GM19328 (cell line): ENCODE measurements around the gene C1orf52.

Source experiments
- ATAC-seq: cut with Tn5 transposase; IDR thresholded peaks from one replicate; pipeline ENCODE4 v1.9.1; 2021; ENCODE audit warnings: mild to moderate bottlenecking, moderate library complexity; ENCODE audit not compliant: unreplicated experiment

C1orf52 gene

GRCh38 chr1:85237613-85238012, 21.8 kb downstream of the C1orf52 start:
- ATAC-seq: no peak

DNA sequence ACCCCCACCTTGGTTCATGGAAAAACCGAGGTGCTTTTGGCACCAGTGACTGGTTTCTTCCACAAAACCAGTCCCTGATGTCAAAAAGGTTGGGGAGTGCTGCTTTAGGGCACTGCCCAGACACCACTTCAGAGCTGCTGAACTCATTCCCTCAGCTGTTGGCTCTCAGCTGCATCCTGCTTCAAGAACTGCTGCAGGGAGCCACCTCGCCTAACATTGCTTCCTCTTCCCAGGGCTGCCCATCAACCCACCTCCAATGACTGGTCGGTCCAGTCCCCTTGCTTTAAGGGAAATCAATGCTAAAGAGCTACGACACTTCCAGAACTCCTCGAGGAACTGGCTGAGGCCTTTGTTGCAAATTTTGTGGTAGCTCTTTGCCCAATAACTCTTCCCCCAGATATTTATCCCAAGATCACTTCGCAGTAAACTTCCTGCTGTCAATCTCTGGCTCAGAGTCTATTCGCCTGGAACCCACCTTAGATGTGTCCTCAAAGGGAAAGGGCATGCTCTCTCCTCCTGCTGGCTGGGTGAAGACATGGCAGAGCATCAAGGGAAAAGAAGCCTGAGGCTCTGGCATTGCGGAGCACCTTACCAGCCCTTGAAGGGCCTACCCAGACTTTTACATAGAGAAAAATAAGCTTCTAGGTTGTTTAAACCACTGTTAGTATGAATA, 29.0 kb downstream of the C1orf52 start:
- ATAC-seq: no peak

DNA sequence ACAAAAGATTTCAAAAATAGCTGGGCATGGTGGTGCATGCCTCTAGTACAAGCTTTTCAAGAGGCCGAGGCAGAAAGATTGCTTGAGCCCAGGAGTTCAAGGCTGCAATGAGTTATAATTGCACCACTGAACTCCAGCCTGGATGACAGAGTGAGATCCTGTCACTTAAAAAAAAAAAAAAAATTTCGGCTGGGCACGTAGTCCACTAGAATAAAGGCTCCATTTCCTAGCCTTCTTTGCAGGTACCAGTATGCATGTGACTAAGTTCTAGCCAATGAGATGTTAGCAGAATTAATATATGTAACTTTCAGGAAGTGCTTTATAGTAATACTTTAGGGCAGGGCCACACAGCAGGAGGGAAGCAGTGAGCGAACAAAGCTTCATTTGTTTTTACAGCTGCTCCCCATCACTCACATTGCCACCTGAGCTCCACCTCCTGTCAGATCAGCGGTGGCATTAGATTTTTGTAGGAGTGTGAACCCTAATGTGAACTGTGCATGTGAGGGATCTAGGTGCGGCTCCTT, 29.8 kb downstream of the C1orf52 start:
- no peak for ATAC-seq

DNA sequence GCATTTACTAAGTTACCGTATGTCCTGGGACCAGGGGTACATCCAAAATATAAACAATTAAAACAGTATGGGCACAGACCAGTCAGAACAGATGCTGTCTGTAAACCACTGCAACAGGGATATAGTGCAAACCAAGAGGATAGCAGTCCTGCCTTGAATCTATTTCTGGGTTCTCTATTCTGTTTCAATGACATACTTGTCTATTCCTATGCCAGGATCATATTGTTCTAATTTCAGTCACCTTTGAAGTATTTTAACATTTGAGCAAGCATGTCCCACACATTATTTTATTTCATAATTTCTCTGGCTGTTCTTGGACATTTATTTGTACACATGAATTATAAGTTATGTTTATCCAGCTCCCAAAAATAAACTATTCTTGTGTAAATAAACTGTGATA, 30.5 kb downstream of the C1orf52 start:
- ATAC-seq: no peak

GRCh38 chr1:85225624-85226380, 33.7 kb downstream of the C1orf52 start:
- no peak for ATAC-seq

GRCh38 chr1:85224734-85225623, 34.5 kb downstream of the C1orf52 start:
- ATAC-seq: no peak

DNA sequence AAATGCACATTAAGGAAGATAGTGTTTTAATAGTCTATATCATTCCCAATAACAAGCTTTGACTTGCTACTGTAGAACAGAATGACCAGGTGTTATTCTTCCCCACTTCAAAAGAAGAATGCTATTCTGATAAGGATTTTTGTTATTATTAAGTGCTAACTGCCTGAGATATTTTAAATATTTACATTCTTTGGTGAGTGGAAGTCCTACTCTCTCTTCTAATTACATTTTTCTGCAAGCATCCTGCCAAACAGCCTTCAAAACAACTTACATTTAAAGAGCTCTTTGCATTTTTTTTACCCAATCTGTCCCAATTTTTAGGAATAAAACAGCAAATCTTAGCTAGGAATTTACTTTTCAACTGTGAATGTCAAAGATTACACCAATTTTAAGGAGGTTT, 35.2 kb downstream of the C1orf52 start:
- ATAC-seq: no peak

DNA sequence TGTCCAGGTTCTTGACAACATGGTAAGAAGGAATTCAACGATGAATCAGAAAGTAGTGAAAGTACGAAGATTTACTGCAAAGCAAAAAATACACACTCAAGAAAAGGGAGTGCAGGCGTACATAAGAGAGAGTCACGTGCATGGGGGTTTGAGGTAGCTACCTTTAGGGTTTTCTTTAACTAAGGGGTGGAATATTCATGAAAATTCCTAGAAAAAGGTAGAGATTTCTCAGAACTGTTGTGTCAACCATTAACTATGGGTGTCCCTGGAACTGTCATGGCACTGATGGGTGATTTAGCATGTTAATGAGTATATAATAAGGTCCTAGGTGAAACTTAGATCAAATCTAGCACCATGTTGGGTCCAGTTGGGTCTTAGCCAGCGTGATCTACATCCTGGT, 36.1 kb downstream of the C1orf52 start:
- ATAC-seq: no peak

- ATAC-seq: no peak
Measured at GRCh38 chr1:85220756-85221201, 38.7 kb downstream of the C1orf52 start.

DNA sequence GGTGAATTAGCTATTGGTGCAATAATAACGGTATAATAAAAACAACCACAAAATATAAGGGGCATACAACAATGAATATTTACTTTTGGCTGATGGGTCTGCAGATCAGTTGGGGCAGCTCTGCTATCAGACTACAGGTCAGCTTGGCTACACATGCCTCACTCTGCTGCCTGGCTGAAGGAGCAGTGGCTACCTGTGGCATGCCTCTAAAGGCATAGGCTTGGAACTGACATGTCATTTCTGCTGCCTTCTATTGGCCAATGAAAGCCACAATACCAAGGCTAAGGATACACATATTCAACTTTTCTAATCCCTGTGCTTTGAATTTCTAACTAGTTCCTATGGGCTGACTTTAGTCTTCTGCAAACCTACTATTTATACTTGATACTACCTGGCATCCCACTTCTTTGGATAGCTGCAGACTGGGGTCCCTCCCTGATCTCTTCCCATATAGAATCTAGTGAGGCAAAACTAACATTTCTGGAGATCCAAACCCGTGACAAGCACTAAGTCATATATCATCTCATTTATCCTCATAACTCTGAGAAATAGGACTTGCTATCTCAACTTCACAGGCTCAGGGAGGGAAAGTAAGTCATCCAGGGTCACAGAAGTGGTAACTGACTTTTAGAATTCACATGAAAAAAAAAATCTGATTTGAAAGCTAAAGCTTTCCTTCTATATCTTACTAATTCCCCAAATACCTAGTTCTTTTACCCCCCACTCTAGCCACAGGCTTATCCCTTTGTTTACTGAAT, 39.4 kb downstream of the C1orf52 start:
- ATAC-seq: no peak

GRCh38 chr1:85216697-85217096, 42.8 kb downstream of the C1orf52 start:
- no peak for ATAC-seq

DNA sequence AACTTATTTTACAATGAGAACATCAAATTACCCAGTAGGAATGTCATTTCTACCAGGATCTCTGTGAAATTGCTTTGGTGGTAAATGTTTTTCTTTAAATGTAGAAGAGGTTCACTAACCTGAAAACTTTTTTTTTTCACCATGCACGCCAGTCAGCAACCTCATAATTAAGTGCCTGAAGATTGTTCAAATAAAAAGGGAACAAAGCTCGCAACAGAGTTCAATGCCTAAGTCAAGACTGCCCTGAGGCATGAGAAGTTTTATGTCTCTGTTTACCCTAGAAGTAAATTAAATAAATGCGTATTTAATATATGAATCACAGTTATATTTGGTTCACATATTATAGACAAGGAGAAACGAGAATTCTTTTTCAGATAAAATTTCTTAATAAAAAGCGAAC, 44.8 kb downstream of the C1orf52 start:
- ATAC-seq: no peak

DNA sequence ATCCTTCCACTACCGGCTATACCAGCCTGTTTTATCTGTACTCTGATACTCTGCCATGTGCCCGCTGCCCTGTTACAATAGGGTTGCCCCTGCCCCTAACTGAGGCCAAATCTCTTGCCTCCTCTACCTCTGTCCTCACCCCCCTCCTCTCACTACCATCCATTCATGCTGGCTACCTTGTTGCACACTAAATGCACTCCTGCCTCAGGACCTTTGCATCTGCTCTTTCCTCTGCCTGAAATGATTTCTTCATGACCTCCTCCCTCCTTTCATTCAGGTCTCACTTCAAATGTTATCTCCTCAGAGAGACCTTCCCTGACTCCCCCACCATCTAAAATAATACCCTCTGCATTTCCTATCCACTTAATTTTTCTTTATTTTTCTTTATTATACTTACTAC, 51.0 kb downstream of the C1orf52 start:
- ATAC-seq: no peak

- no peak for ATAC-seq
Measured at GRCh38 chr1:85203573-85204171, 55.8 kb downstream of the C1orf52 start.

DNA sequence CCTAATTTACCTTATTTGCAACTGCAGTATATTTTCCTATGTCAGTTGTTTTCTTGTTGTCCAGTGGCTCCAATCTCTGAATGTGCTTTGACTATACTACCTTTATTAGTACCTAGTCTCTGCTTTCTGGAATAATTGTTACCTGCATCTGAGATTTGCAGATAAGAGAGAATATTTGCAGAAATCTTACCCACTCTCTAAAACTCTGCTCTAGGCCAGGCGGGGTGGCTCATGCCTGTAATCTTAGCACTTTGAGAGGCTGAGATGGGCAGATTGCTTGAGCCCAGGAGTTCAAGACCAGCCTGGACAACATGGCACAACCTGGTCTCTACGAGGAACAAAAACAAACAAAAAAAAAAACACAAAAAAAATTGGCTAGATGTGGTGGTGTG, 56.6 kb downstream of the C1orf52 start:
- no peak for ATAC-seq

DNA sequence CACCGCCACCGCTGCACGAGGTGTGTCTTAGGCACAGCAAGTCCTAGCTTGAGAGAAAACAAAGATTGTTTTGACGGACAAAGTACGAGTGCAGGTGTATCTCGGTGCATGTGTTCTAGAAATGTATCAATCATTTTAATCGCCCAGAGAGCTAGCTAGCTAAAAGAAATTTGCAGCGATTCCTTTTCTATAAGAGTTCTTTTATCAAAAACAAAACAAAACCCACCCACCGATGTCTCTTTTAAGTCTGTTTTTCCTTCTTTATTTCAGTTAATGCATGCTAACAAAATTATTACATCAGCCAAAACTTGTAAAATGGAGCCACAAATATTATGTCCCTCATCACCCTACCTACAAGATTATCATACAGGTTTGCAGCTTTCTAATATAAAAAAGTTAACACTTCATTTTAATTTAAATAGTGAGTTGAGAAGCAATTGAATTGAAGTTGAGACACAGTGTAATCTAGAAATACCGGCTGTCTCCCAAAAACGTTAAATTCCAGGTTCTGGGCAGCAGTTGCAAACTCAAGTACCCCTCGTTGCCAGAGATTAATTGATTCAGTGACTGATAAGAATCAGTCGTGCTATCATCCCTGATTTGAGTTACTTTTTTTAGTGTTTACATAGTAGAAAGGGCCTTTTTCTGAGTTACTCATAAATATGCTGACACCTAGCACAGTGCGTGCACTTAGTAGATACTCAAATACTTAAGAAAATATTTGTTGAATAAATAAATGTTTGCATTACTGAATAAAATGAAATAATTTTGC, 57.2 kb downstream of the C1orf52 start:
- ATAC-seq: no peak

DNA sequence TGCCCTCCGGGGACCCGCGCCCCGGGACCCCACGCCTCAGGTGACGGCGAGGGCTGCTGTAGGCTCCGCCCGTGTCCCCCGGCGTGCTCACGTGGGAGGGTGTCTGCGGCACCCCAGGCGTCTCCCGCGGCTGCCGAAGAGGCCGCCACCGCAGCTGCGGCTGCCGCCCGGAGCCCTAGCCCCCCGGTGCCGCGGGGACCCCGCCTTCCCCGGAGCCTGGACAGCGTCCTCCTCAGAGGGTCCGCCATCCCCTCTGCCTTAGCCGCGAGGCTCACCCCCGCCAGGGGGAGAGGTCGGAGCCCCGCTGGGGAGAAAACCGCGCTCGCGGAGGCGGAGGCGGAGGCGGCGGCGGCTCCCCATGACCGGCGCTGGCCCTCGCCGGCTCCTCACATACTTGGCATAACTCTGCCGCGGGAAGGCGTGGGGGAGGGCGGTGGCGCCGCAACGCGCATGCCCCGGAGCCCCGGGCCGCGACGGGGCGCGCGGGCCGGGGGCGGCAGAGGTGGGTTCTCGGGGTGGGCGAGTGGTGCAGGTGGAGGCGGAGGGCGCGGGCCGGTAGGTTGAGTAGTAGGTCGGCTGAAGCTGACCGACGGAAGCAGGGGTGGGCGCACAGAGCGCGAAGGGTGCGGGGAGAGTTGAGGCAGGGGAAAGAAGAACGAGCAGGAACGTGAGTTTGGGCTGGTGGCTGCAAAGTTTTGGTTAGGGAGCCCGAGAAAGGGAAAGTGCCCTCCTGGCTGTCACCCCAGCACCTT, 57.9 kb downstream of the C1orf52 start:
- peak; percentile 48 for ATAC-seq

DNA sequence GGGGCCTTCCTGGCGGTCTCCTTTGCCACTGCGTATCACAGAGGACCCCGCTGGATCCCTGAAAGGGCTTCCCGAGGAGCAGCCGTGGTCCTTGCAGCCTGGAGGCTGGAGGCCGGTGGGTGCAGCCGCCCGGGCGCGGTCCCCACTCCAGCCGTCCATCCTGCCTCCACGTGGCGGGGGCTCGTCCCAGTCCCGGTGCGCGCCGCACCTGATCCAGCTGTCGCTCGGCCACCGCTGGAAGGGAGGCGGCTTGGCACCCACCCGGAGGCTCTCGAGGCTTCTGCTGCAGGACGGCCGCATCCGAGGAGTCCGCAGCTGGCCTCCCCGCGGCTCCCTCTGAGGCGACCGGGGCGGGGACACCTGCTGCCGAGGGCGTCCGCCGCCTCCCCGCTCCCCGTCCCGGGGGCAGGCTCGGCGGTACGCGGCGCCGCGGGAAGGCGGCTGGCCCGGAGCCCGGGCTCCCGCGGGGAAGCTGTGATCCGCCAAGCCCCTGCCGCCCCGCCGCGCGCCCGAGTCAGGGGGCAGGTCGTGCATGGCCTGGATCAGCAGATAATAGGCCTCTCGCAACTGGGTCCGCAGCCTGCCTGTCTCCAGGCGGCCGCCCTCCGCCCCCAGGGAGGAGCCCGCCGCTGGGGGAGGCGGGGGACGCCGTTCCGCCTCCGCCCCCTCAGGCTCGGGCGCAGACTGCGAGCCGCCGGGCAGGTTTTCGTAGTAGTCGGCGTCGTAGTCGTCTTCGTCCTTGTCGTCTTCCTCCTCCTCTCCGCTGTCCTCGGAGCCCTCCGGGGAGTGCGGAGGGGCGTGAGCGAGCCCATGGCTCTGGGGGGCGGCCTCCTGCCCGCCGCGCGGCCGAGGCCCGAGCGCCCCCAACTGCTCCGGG, 58.8 kb downstream of the C1orf52 start, which contains the start of gene SYDE2:
TSS of gene SYDE2 (minus strand) at position 554 of the 877 bp plus-strand sequence. CDS start at position 534, 20 bp downstream.
- peak; percentile 80 for ATAC-seq
